GM12878 (cell line): ENCODE results near the gene MPC1. TPM values are rescaled to one million over a fixed set of nuclear protein-coding genes. Genes with fewer than 3 reads are reported as not detected.
A peak's percentile ranks its signal among the peaks of the same experiment; 100 is the strongest.

Experiments used
- ATAC-seq: fragments of 200-7000 bp; cut with Tn5 transposase; 3 replicates; pipeline ENCODE4 v1.9.1; 2020; ENCODE audit warnings: mild to moderate bottlenecking, moderate library complexity
- BruUV-seq: library from RNA; stranded (reverse); fragments of 400-500 nt; replicated peaks from 2 replicates; lab custom pipeline; 2021; lab: Mats Ljungman, UMichigan
- CTCF ChIA-PET: fragments of 300-600 bp; sonication (Branson Sonifier 250); formaldehyde crosslinking; extraction: SDS; loops from one replicate; lab custom pipeline; 2021; ENCODE audit warnings: inconsistent platforms; lab: Yijun Ruan, JAX
- POLR2A ChIA-PET: fragments of 350-600 bp; formaldehyde crosslinking; extraction: SDS; loops from one replicate; lab custom pipeline; 2021; ENCODE audit warnings: inconsistent platforms; lab: Charles Lee
- RAD21 ChIA-PET: fragments of 300-600 bp; sonication (Branson Sonifier 250); formaldehyde crosslinking; loops from one replicate; lab custom pipeline; 2023; ENCODE audit warnings: antibody characterized with exemption; ENCODE audit not compliant: unreplicated experiment; lab: Charles Lee
- SMC1A ChIA-PET: fragments of 300-600 bp; sonication (Branson Sonifier 250); formaldehyde crosslinking; loops from one replicate; lab custom pipeline; 2023; ENCODE audit not compliant: unreplicated experiment, uncharacterized antibody; lab: Charles Lee
- DNase-seq: peaks from one replicate; pipeline ENCODE4 v3.0.0-alpha.2; 2011; ENCODE audit warnings: low read depth, low spot score
- FAIRE-seq: peaks from 3 replicates; lab custom pipeline; 2011; peaks lifted over from hg19 to GRCh38; lab: Jason Lieb, UNC
- H2AFZ ChIP-seq: 2 replicates; pipeline ENCODE4 v1.6.0; 2011; ENCODE audit warnings: low read depth, low read length, control low read depth; ENCODE audit not compliant: control insufficient read depth
- H3K27ac ChIP-seq: 2 replicates; pipeline ENCODE4 v1.5.1; 2011; ENCODE audit warnings: control low read depth; ENCODE audit not compliant: control insufficient read depth, insufficient read depth
- H3K27me3 ChIP-seq, 2 experiments: replicated peaks in 1 of 2; 2 replicates each; pipeline versions ENCODE4 v1.6.0 to v1.6.1; 2011; ENCODE audit warnings: low read length in 1 of 2; ENCODE audit not compliant: control insufficient read depth in 2 of 2, insufficient read depth in 2 of 2
- H3K36me3 ChIP-seq, 2 experiments: 2 replicates each; pipeline ENCODE4 v1.5.1; 2011; ENCODE audit warnings: low read length in 1 of 2; ENCODE audit not compliant: control insufficient read depth in 2 of 2, insufficient read depth in 2 of 2
- H3K4me1 ChIP-seq: 2 replicates; pipeline ENCODE4 v1.6.1; 2011; ENCODE audit warnings: mild to moderate bottlenecking, low read length, moderate library complexity, mixed read lengths; ENCODE audit not compliant: control insufficient read depth, insufficient read depth
- H3K4me2 ChIP-seq: 2 replicates; pipeline ENCODE4 v1.6.0; 2011; ENCODE audit warnings: control low read depth; ENCODE audit not compliant: control insufficient read depth, insufficient read depth
- H3K4me3 ChIP-seq: fragments of 200-600 bp; sonication (generic); 2 replicates; pipeline ENCODE4 v1.5.1; 2016
- H3K79me2 ChIP-seq: 2 replicates; pipeline ENCODE4 v1.6.0; 2011; ENCODE audit warnings: low read length; ENCODE audit not compliant: control insufficient read depth, insufficient read depth
- H3K9ac ChIP-seq: 2 replicates; pipeline ENCODE4 v1.8.0; 2011; ENCODE audit warnings: low read length, control low read depth, mixed read lengths; ENCODE audit not compliant: control insufficient read depth, insufficient read depth
- H3K9me3 ChIP-seq: replicated peaks from 3 replicates; pipeline ENCODE4 v1.5.1; 2011; ENCODE audit warnings: mild to moderate bottlenecking, low read length; ENCODE audit not compliant: control insufficient read depth, insufficient read depth
- H4K20me1 ChIP-seq: 2 replicates; pipeline ENCODE4 v1.6.0; 2011; ENCODE audit not compliant: control insufficient read depth, insufficient read depth
- ASH2L ChIP-seq: fragments of 300-600, 200-600 bp; sonication (generic); IDR thresholded peaks from 2 replicates; pipeline ENCODE4 v1.6.1; 2017; ENCODE audit warnings: low read depth, mild to moderate bottlenecking, borderline replicate concordance
- BHLHE40 ChIP-seq, 2 experiments: fragments of 450-650 bp in 1 of 2; IDR thresholded peaks; 2 replicates each; pipeline ENCODE4 v1.6.1; 2011 to 2017; ENCODE audit warnings: low read depth in 2 of 2, borderline replicate concordance in 1 of 2, improper control_type of control experiment in 1 of 2, low read length in 1 of 2, mild to moderate bottlenecking in 1 of 2
- CHD2 ChIP-seq: IDR thresholded peaks from 2 replicates; pipeline ENCODE4 v1.6.1; 2011; ENCODE audit warnings: low read depth, low read length, improper control_type of control experiment, borderline replicate concordance
- EED ChIP-seq: sonication (generic); IDR thresholded peaks from 2 replicates; pipeline ENCODE4 v1.6.1; 2016; ENCODE audit warnings: antibody characterized with exemption, low read depth
- HDGF ChIP-seq: fragments of 450-650 bp; IDR thresholded peaks from 2 replicates; pipeline ENCODE4 v1.6.1; 2016; ENCODE audit warnings: antibody characterized with exemption
- IKZF2 ChIP-seq, 2 experiments: fragments of 450-650 bp; IDR thresholded peaks; 2 replicates each; pipeline ENCODE4 v1.6.1; 2017; ENCODE audit warnings: mild to moderate bottlenecking in 2 of 2, moderate library complexity in 2 of 2
- KDM1A ChIP-seq: fragments of 200-600 bp; sonication (generic); IDR thresholded peaks from 2 replicates; pipeline ENCODE4 v1.6.1; 2016; ENCODE audit warnings: borderline replicate concordance
- KLF5 ChIP-seq: fragments of 450-650 bp; IDR thresholded peaks from 2 replicates; pipeline ENCODE4 v1.6.1; 2014; ENCODE audit warnings: mild to moderate bottlenecking; ENCODE audit not compliant: partially characterized antibody
- MLLT1 ChIP-seq: fragments of 450-650 bp; IDR thresholded peaks from 2 replicates; pipeline ENCODE4 v1.6.1; 2016; ENCODE audit warnings: mild to moderate bottlenecking
- MTA3 ChIP-seq: IDR thresholded peaks from 2 replicates; pipeline ENCODE4 v1.6.1; 2012; ENCODE audit warnings: low read length, inconsistent platforms, borderline replicate concordance
- NFIC ChIP-seq: IDR thresholded peaks from 2 replicates; pipeline ENCODE4 v1.6.1; 2012; ENCODE audit warnings: low read depth, mild to moderate bottlenecking, inconsistent platforms, low read length, moderate library complexity
- NFYA ChIP-seq: IDR thresholded peaks from 2 replicates; pipeline ENCODE4 v1.6.1; 2011; ENCODE audit warnings: low read depth, mild to moderate bottlenecking, low read length, improper control_type of control experiment, borderline replicate concordance
- POLR2A ChIP-seq: IDR thresholded peaks from 2 replicates; pipeline ENCODE4 v1.6.1; 2011; ENCODE audit warnings: low read depth, mild to moderate bottlenecking, low read length
- POLR2AphosphoS5 ChIP-seq: IDR thresholded peaks from 2 replicates; pipeline ENCODE4 v1.6.1; 2011; ENCODE audit warnings: mild to moderate bottlenecking, low read length, inconsistent platforms
- SIX5 ChIP-seq: IDR thresholded peaks from 2 replicates; pipeline ENCODE4 v1.6.1; 2011; ENCODE audit warnings: mild to moderate bottlenecking, low read depth, low read length, moderate library complexity; ENCODE audit not compliant: severe bottlenecking
- SMC3 ChIP-seq: IDR thresholded peaks from 2 replicates; pipeline ENCODE4 v1.6.1; 2011; ENCODE audit warnings: low read length, improper control_type of control experiment, borderline replicate concordance
- SREBF2 ChIP-seq: IDR thresholded peaks from 2 replicates; pipeline ENCODE4 v1.6.1; 2012; ENCODE audit warnings: mild to moderate bottlenecking, low read length
- SUZ12 ChIP-seq: fragments of 200-600 bp; sonication (generic); IDR thresholded peaks from one replicate; pipeline ENCODE4 v1.6.1; 2018; ENCODE audit warnings: antibody characterized with exemption, mild to moderate bottlenecking; ENCODE audit not compliant: unreplicated experiment
- WRNIP1 ChIP-seq: IDR thresholded peaks from 2 replicates; pipeline ENCODE4 v1.6.1; 2011; ENCODE audit warnings: low read depth, low read length, improper control_type of control experiment, borderline replicate concordance
- YY1 ChIP-seq: IDR thresholded peaks from 2 replicates; pipeline ENCODE4 v1.6.1; 2011; ENCODE audit warnings: low read depth, mild to moderate bottlenecking, low read length
- WGBS: methylation state at CpG from one replicate; pipeline ENCODE4 v1.1.6; 2016; ENCODE audit warnings: low lambda C conversion rate; ENCODE audit not compliant: insufficient replicate concordance, insufficient coverage; ENCODE audit errors: missing lambda C conversion rate; 5-methylcytosine and 5-hydroxymethylcytosine counted together
- in situ Hi-C: fragments of 300-500 bp; cut with MboI; formaldehyde crosslinking; loops from 9 replicates; pipeline ENCODE4 v1.14.3; 2018; ENCODE audit warnings: mixed read lengths
- intact Hi-C: fragments of 100-400 bp; cut with micrococcal nuclease; formaldehyde crosslinking; loops from one replicate; pipeline ENCODE4 v1.14.2; 2022; ENCODE audit not compliant: unreplicated experiment
- polyA plus RNA-seq, 11 experiments: library from polyadenylated mRNA; depleted of rRNA in 4 of 11; unstranded in 6 of 11; stranded (reverse) in 5 of 11; fragments of >200 nt; fragmentation: Nextera tagmentation in 4 of 11; fragmentation: Illumina TruSeq in 1 of 11; extraction: Ambion mirVana in 4 of 11; extraction: Trizol in 1 of 11; gene quantifications; 1 replicate in 1 of 11; 2 replicates in 10 of 11; pipeline versions ENCODE4 v1.2.1 to v1.2.3, GENCODE V29; 2011 to 2016; ENCODE audit warnings: inconsistent platforms in 2 of 11, missing spikeins in 2 of 11, low read depth in 1 of 11
- total RNA-seq, 4 experiments: library from RNA; depleted of rRNA in 3 of 4; stranded (reverse); fragments of >200 nt in 3 of 4; fragmentation: Illumina TruSeq in 1 of 4; extraction: Trizol in 1 of 4; gene quantifications; 2 replicates each; pipeline versions ENCODE4 v1.2.1 to v1.2.3, GENCODE V29; 2013 to 2021
- TF ChIP-seq, protein P1 (sequence below): fragments of 450-650 bp; IDR thresholded peaks from 2 replicates; pipeline ENCODE4 v1.6.1; 2017; ENCODE audit warnings: mild to moderate bottlenecking, low read depth, inconsistent platforms; ENCODE audit not compliant: poor library complexity, severe bottlenecking
- TF ChIP-seq, protein P2 (sequence below): IDR thresholded peaks from 2 replicates; pipeline ENCODE4 v1.6.1; 2012; ENCODE audit warnings: low read depth, low read length, improper control_type of control experiment

Gene MPC1
- total and polyA plus RNA-seq, 10 of the 15 experiments (the other 5 are each of a cell fraction or from before 2014, with no cell fraction given): 53.2 to 177 (median 78.8) TPM

GRCh38 chr6:166343150-166343487, 39.6 kb downstream of the MPC1 start:
- Histone ChIP-seq H3K36me3 (peaks cover 0 to 11% of the 10 kb centered on the region in 2 experiments; a peak in 2 of 4 replicates), H3K9me3 (no peaks in the 10 kb centered on the region), H4K20me1 (0 out of 2 replicates have a peak, but pooled peaks cover 3% of the 10 kb centered on the region), H3K4me1 (peaks cover 3% of the 10 kb centered on the region; the same call in 1 of the 2 replicates), H3K4me3 (peak overlapping the region; percentile 96), H2AFZ (peak overlapping the region; percentile 88), H3K27ac (peak overlapping the region; percentile 99), H3K27me3 (no peaks in the 10 kb centered on the region), H3K79me2 (peaks cover 52% of the 10 kb centered on the region), H3K9ac (peak overlapping the region; percentile 99), H3K4me2 (peak overlapping the region; percentile 89)
- ChIA-PET SMC1A (interaction anchor here (0.6 to 3.0 kb wide), 5 partner anchors 9 to 67 kb away, joined by 3 to 18 read pairs (median 7); no protein-coding TSS in a partner anchor), POLR2A (interaction anchor here (0.7 to 2.5 kb wide), 6 partner anchors 9 to 38 kb away, joined by 3 to 24 read pairs (median 5); no protein-coding TSS in a partner anchor), CTCF (interaction anchor here (1.1 to 2.7 kb wide), 4 partner anchors 9 to 38 kb away, joined by 4 to 21 read pairs (median 6); no protein-coding TSS in a partner anchor), RAD21 (interaction anchor here (1.0 to 2.2 kb wide), 5 partner anchors 9 to 38 kb away, joined by 3 to 15 read pairs (median 7); no protein-coding TSS in a partner anchor)
- WGBS: 0% methylated on average over 3 of the region's 3 CpGs
- in situ Hi-C loops: no loop called here
- ATAC-seq (peak; percentile 46), FAIRE-seq (peak; percentile 80), DNase-seq (peak; percentile 40)
- BruUV-seq: no TSS peak
- intact Hi-C loops: loop anchor here (2.0 to 10.0 kb wide), 2 partner anchors 64 to 812 kb away; partner anchors contain the start of gene GPR31
- TF ChIP-seq POLR2A (no peak), MLLT1 (no peak), NFYA (no peak), KLF5 (no peak), YY1 (peak; percentile 58; the same call in 1 of the 2 replicates), SIX5 (no peak), CHD2 (no peak), IKZF2 (IDR thresholded peaks at IDR 0.05) (peak; percentile 31 to 70; a peak in 3 of 4 replicates), WRNIP1 (no peak), SUZ12 (no peak), HDGF (no peak), NFIC (no peak), BHLHE40 (IDR thresholded peaks at IDR 0.05; ENCODE audit: borderline replicate concordance in 1 of 2, low read depth in 2 of 2, low read length in 1 of 2) (peak; percentile 82 to 89), SMC3 (no peak), SREBF2 (no peak), ASH2L (no peak), MTA3 (peak; percentile 50; the same call in 1 of the 2 replicates), POLR2AphosphoS5 (no peak), KDM1A (no peak), EED (peak; percentile 10; the same call in 1 of the 2 replicates)
- TF ChIP-seq, protein P1, sequence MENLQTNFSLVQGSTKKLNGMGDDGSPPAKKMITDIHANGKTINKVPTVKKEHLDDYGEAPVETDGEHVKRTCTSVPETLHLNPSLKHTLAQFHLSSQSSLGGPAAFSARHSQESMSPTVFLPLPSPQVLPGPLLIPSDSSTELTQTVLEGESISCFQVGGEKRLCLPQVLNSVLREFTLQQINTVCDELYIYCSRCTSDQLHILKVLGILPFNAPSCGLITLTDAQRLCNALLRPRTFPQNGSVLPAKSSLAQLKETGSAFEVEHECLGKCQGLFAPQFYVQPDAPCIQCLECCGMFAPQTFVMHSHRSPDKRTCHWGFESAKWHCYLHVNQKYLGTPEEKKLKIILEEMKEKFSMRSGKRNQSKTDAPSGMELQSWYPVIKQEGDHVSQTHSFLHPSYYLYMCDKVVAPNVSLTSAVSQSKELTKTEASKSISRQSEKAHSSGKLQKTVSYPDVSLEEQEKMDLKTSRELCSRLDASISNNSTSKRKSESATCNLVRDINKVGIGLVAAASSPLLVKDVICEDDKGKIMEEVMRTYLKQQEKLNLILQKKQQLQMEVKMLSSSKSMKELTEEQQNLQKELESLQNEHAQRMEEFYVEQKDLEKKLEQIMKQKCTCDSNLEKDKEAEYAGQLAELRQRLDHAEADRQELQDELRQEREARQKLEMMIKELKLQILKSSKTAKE: peak; percentile 31
- TF ChIP-seq, protein P2, sequence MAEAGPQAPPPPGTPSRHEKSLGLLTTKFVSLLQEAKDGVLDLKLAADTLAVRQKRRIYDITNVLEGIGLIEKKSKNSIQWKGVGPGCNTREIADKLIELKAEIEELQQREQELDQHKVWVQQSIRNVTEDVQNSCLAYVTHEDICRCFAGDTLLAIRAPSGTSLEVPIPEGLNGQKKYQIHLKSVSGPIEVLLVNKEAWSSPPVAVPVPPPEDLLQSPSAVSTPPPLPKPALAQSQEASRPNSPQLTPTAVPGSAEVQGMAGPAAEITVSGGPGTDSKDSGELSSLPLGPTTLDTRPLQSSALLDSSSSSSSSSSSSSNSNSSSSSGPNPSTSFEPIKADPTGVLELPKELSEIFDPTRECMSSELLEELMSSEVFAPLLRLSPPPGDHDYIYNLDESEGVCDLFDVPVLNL: no peak
